ENCODE measurements around the gene PSPC1. TPM values are rescaled to one million over a fixed set of nuclear protein-coding genes. Genes with fewer than 3 reads are reported as not detected.
A peak's percentile ranks its signal among the peaks of the same experiment; 100 is the strongest.

The PSPC1 gene
- total RNA-seq, 2 donors from 2014 or later = 75.2 to 84.9 TPM

DNA sequence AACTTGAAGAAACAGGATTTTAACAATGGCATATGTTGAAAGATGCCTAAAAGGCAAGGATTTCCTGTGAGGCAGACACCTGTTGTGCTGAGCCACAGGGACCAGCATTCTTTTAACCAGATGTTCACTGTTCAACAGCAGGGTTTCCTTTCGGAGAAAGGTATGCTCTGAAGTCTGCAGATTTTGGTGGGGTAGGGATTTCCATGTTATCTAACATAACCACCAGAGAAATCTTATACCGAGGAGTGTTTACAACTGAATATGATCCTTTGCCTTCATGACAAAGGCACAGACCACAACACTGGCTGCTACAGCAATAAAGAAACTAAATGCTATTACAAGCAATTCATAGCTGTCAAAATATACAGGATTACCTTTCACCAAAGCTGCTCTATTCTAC, 101.2 kb downstream of the PSPC1 start:
- no peaks in the 10 kb centered on the region for H3K9me3 ChIP-seq (ENCODE audit: control insufficient read depth, low read length, poor library complexity, severe bottlenecking)
- ATAC-seq (no peak), DNase-seq (no peak)
- Mint-ChIP-seq H3K4me1 (peaks cover 25% of the 10 kb centered on the region), H3K36me3 (ENCODE audit: low read depth) (peaks cover 6% of the 10 kb centered on the region), H3K27ac (no peak overlapping the region), H3K27me3 (no peaks in the 10 kb centered on the region), H3K4me3 (no peak overlapping the region)

- Mint-ChIP-seq H3K4me3 (no peak overlapping the region), H3K27ac (no peak overlapping the region), H3K36me3 (ENCODE audit: low read depth) (peaks cover 4% of the 10 kb centered on the region), H3K4me1 (peaks cover 20% of the 10 kb centered on the region), H3K27me3 (no peaks in the 10 kb centered on the region)
- H3K9me3 ChIP-seq (ENCODE audit: control insufficient read depth, low read length, poor library complexity, severe bottlenecking) = no peaks in the 10 kb centered on the region
- DNase-seq (no peak), ATAC-seq (no peak)
Observed at GRCh38 chr13:19680751-19681150, 102.0 kb downstream of the PSPC1 start.

- H3K9me3 ChIP-seq (ENCODE audit: control insufficient read depth, low read length, poor library complexity, severe bottlenecking) = no peaks in the 10 kb centered on the region
- Mint-ChIP-seq H3K4me1 (peaks cover 6% of the 10 kb centered on the region), H3K4me3 (no peak overlapping the region), H3K27ac (peak overlapping the region; percentile 70), H3K36me3 (ENCODE audit: low read depth) (peaks cover 3% of the 10 kb centered on the region), H3K27me3 (no peaks in the 10 kb centered on the region)
- ATAC-seq (no peak), DNase-seq (no peak)
Observed at GRCh38 chr13:19676168-19676567, 106.6 kb downstream of the PSPC1 start.

- H3K27ac Mint-ChIP-seq = peak overlapping the region; percentile 70
- no peaks in the 10 kb centered on the region for H3K9me3 ChIP-seq (ENCODE audit: control insufficient read depth, low read length, poor library complexity, severe bottlenecking)
- H3K4me3 Mint-ChIP-seq = no peak overlapping the region
- DNase-seq (no peak), ATAC-seq (no peak)
- H3K36me3 Mint-ChIP-seq (ENCODE audit: low read depth) = peaks cover 3% of the 10 kb centered on the region
- peaks cover 6% of the 10 kb centered on the region for H3K4me1 Mint-ChIP-seq
- H3K27me3 Mint-ChIP-seq = no peaks in the 10 kb centered on the region
Observed at GRCh38 chr13:19674898-19675297, 107.8 kb downstream of the PSPC1 start.

DNA sequence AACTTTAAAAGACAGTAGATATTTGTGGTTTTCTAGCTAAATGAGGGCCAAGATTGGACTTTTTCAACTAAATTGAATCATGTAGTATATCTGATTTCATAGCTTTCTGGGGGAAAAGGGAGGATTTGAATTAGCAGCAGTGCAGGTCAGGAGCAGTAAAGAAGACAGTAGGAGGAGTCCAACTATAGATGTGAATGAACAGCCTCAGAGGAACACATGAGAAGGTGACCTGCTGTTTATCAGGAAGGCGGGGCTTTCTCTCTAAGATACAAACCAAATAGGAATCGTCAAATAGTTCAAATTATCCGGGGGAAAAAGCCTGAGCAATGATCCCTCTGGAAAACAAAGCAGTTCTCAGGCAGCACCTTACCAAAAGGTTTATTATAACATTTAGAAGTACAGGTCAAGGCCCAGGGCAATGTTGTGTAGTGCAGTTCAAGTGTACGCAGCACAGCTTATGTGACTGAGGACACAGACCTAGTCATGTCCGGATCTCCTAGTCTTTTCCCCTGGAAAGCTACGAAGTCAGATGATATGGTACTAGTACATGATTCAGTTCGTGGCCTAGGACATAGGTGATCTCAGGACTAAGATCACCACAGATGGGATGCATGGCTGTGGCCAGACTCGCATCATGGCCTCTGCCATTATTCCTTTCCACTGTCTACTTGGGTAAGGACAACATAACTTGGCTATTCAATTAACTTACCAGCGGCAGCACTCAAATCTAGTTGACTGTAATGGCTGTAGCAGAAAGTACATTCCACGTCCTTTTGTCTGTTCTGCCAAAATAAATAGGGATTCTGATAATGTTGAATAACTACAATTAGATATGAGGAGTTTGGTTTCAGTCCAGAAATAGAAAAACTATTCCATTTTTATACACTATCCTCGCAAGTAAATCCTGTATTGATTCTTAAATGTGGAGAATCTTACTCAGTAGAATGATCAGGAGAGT, 109.0 kb downstream of the PSPC1 start:
- Mint-ChIP-seq H3K27me3 (no peaks in the 10 kb centered on the region), H3K27ac (no peak overlapping the region), H3K36me3 (ENCODE audit: low read depth) (peaks cover 3% of the 10 kb centered on the region), H3K4me1 (peaks cover 6% of the 10 kb centered on the region), H3K4me3 (no peak overlapping the region)
- no peaks in the 10 kb centered on the region for H3K9me3 ChIP-seq (ENCODE audit: control insufficient read depth, low read length, poor library complexity, severe bottlenecking)
- no peak for DNase-seq
- ATAC-seq = no peak

- no peaks in the 10 kb centered on the region for H3K9me3 ChIP-seq (ENCODE audit: control insufficient read depth, low read length, poor library complexity, severe bottlenecking)
- ATAC-seq = no peak
- no peak for DNase-seq
- H3K4me1 Mint-ChIP-seq = peaks cover 4% of the 10 kb centered on the region
- H3K4me3 Mint-ChIP-seq = no peak overlapping the region
- no peaks in the 10 kb centered on the region for H3K27me3 Mint-ChIP-seq
- peaks cover 3% of the 10 kb centered on the region for H3K36me3 Mint-ChIP-seq (ENCODE audit: low read depth)
- no peak overlapping the region for H3K27ac Mint-ChIP-seq
Observed at GRCh38 chr13:19672990-19673389, 109.8 kb downstream of the PSPC1 start.

- Mint-ChIP-seq H3K4me3 (no peak overlapping the region), H3K4me1 (peaks cover 4% of the 10 kb centered on the region), H3K27me3 (no peaks in the 10 kb centered on the region), H3K27ac (peak overlapping the region; percentile 29), H3K36me3 (ENCODE audit: low read depth) (peaks cover 3% of the 10 kb centered on the region)
- no peak for DNase-seq
- no peak for ATAC-seq
- H3K9me3 ChIP-seq (ENCODE audit: control insufficient read depth, low read length, poor library complexity, severe bottlenecking) = no peaks in the 10 kb centered on the region
Observed at GRCh38 chr13:19670147-19670546, 112.6 kb downstream of the PSPC1 start.

GRCh38 chr13:19668778-19669177, 114.0 kb downstream of the PSPC1 start:
- H3K27me3 Mint-ChIP-seq = no peaks in the 10 kb centered on the region
- ATAC-seq (no peak), DNase-seq (no peak)
- H3K4me3 Mint-ChIP-seq = no peak overlapping the region
- peaks cover 11% of the 10 kb centered on the region for H3K4me1 Mint-ChIP-seq
- H3K9me3 ChIP-seq (ENCODE audit: control insufficient read depth, low read length, poor library complexity, severe bottlenecking) = no peaks in the 10 kb centered on the region
- H3K36me3 Mint-ChIP-seq (ENCODE audit: low read depth) = peaks cover 3% of the 10 kb centered on the region
- H3K27ac Mint-ChIP-seq = no peak overlapping the region

GRCh38 chr13:19665427-19665859, 117.3 kb downstream of the PSPC1 start:
- ATAC-seq (no peak), DNase-seq (no peak)
- no peak overlapping the region for H3K4me3 Mint-ChIP-seq
- H3K4me1 Mint-ChIP-seq = peaks cover 9% of the 10 kb centered on the region
- no peaks in the 10 kb centered on the region for H3K36me3 Mint-ChIP-seq (ENCODE audit: low read depth)
- H3K9me3 ChIP-seq (ENCODE audit: control insufficient read depth, low read length, poor library complexity, severe bottlenecking) = no peaks in the 10 kb centered on the region
- H3K27me3 Mint-ChIP-seq = no peaks in the 10 kb centered on the region
- no peak overlapping the region for H3K27ac Mint-ChIP-seq

- H3K4me3 Mint-ChIP-seq = no peak overlapping the region
- DNase-seq (no peak), ATAC-seq (no peak)
- no peaks in the 10 kb centered on the region for H3K9me3 ChIP-seq (ENCODE audit: control insufficient read depth, low read length, poor library complexity, severe bottlenecking)
- no peaks in the 10 kb centered on the region for H3K27me3 Mint-ChIP-seq
- H3K4me1 Mint-ChIP-seq = peaks cover 9% of the 10 kb centered on the region
- no peaks in the 10 kb centered on the region for H3K36me3 Mint-ChIP-seq (ENCODE audit: low read depth)
- H3K27ac Mint-ChIP-seq = peak overlapping the region; percentile 89
Observed at GRCh38 chr13:19664481-19665230, 118.1 kb downstream of the PSPC1 start.

DNA sequence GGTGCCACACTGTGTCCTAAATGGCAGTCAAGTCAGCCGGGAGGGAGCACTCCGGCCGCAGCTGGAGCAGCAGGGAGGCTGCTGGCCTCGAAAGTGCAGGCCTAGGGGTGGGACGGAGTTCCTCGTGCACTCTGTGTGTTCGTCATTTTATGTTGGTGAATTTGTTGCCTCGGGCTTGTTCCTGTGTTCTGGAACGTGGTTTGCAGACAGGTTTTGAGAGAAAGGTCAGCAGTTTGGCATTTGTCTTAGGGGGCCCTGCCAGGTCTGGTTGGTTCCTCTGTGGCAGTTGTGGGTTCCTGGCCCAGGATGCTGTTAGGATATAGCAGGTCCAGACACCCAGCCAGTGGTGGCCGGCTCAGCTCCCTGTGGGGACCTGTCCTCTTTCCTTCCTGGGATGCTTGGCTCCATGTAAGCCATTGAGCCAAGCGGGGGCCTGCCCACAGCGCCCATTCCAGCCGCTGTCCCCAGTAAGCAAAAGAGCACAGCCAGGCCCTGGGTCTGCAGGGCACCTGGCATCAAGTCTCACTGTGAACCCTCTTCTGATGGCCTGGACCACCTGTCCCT, 119.2 kb downstream of the PSPC1 start:
- ATAC-seq (no peak), DNase-seq (no peak)
- peaks cover 9% of the 10 kb centered on the region for H3K4me1 Mint-ChIP-seq
- no peaks in the 10 kb centered on the region for H3K9me3 ChIP-seq (ENCODE audit: control insufficient read depth, low read length, poor library complexity, severe bottlenecking)
- peak overlapping the region; percentile 89 for H3K27ac Mint-ChIP-seq
- no peak overlapping the region for H3K4me3 Mint-ChIP-seq
- no peaks in the 10 kb centered on the region for H3K27me3 Mint-ChIP-seq
- H3K36me3 Mint-ChIP-seq (ENCODE audit: low read depth) = no peaks in the 10 kb centered on the region

DNA sequence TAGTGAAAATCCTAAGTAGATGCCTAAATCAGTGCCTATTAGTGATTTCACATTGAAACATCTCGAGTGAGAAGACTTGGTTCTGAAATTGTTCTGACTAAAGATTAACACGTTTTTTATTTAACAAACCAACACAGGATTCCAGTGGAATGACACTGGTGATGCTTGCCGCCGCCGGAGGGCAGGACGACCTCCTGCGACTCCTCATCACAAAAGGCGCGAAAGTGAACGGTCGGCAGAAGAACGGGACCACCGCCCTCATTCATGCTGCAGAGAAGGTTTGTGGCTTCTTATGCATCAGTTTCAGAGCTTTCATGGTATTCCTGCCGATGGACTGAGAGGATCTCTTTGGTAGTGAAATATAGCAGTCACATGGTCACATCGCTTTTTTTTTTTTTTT, 121.2 kb downstream of the PSPC1 start:
- peaks cover 11% of the 10 kb centered on the region for H3K4me1 Mint-ChIP-seq
- DNase-seq = no peak

DNA sequence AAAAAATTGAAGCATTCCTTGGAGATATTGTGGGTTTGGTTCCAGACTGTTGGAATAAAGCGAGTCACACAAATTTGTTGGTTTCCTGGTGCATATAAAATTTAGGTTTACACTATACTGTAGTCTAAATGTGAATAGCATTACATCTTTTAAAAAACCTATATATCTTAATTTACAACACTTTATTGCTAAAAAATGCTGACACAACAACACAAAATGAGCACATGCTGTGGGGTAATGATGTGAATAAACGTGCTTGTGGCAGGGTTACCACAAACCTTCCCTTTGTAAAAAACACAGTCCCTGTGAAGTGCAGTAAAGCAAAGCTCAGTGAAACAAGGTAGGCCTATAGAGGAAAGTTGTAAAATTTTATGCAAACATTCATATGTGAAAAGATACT, 121.6 kb downstream of the PSPC1 start:
- no peak overlapping the region for H3K27ac Mint-ChIP-seq
- ATAC-seq (no peak), DNase-seq (no peak)
- H3K27me3 Mint-ChIP-seq = no peaks in the 10 kb centered on the region
- peaks cover 11% of the 10 kb centered on the region for H3K4me1 Mint-ChIP-seq
- no peaks in the 10 kb centered on the region for H3K9me3 ChIP-seq (ENCODE audit: control insufficient read depth, low read length, poor library complexity, severe bottlenecking)
- no peak overlapping the region for H3K4me3 Mint-ChIP-seq
- no peaks in the 10 kb centered on the region for H3K36me3 Mint-ChIP-seq (ENCODE audit: low read depth)

More for the DNA sequence above, 121.2 kb downstream of the PSPC1 start:
- no peaks in the 10 kb centered on the region for H3K9me3 ChIP-seq (ENCODE audit: control insufficient read depth, low read length, poor library complexity, severe bottlenecking)
- H3K36me3 Mint-ChIP-seq (ENCODE audit: low read depth) = no peaks in the 10 kb centered on the region
- ATAC-seq = no peak
- no peaks in the 10 kb centered on the region for H3K27me3 Mint-ChIP-seq
- no peak overlapping the region for H3K4me3 Mint-ChIP-seq
- H3K27ac Mint-ChIP-seq = no peak overlapping the region

Data from T-helper 17 cell (primary cell).